ENCODE results near the gene SLC39A6. TPM values are rescaled to one million over a fixed set of nuclear protein-coding genes. Genes with fewer than 3 reads are reported as not detected.
A peak's percentile ranks its signal among the peaks of the same experiment; 100 is the strongest.

SLC39A6 gene
- total and polyA plus RNA-seq, 8 donors = 33.8 to 62.9 (median 52.2) TPM

DNA sequence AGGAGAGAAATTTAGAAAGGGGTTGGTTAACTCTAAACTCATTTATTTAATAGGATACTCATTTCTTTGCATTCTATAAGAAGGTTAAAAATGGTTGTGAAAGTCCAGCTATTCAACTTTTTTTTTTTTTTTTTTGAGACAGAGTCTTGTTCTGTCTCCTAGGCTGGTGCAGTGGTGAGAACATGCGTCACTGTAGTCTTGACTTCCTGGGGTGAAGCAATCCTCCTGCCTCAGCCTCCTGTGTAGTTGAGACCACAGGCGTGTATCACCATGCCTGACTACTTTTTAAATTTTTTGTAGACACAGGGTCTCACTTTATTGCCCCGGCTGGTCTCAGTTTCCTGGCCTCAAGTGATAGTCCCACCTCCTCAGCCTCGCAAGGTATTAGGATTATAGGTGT is 12.4 kb upstream of the SLC39A6 start:
- TF ChIP-seq, protein P1, sequence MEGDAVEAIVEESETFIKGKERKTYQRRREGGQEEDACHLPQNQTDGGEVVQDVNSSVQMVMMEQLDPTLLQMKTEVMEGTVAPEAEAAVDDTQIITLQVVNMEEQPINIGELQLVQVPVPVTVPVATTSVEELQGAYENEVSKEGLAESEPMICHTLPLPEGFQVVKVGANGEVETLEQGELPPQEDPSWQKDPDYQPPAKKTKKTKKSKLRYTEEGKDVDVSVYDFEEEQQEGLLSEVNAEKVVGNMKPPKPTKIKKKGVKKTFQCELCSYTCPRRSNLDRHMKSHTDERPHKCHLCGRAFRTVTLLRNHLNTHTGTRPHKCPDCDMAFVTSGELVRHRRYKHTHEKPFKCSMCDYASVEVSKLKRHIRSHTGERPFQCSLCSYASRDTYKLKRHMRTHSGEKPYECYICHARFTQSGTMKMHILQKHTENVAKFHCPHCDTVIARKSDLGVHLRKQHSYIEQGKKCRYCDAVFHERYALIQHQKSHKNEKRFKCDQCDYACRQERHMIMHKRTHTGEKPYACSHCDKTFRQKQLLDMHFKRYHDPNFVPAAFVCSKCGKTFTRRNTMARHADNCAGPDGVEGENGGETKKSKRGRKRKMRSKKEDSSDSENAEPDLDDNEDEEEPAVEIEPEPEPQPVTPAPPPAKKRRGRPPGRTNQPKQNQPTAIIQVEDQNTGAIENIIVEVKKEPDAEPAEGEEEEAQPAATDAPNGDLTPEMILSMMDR (IDR thresholded peaks at IDR 0.05) = no peak
- DNase-seq (no peak), ATAC-seq (no peak)
- Histone ChIP-seq H3K27me3 (no peaks in the 10 kb centered on the region), H3K36me3 (peaks cover 0 to 96% of the 10 kb centered on the region in 2 donors), H3K4me1 (no peaks in the 10 kb centered on the region), H3K4me3 (no peak overlapping the region), H3K27ac (no peak overlapping the region), H3K9me3 (no peaks in the 10 kb centered on the region)
- intact Hi-C loops (cut with DNase I) = no loop called here

- Histone ChIP-seq H3K4me3 (no peak overlapping the region), H3K9me3 (no peaks in the 10 kb centered on the region), H3K27me3 (no peaks in the 10 kb centered on the region), H3K36me3 (peaks cover 0 to 76% of the 10 kb centered on the region in 2 donors), H3K4me1 (peaks cover 0 to 3% of the 10 kb centered on the region in 2 donors), H3K27ac (no peak overlapping the region)
- intact Hi-C loops (cut with DNase I) = no loop called here
- DNase-seq (no peak), ATAC-seq (no peak)
- TF ChIP-seq, protein P1 (IDR thresholded peaks at IDR 0.05) = no peak
Observed at GRCh38 chr18:36139245-36139644, 10.1 kb upstream of the SLC39A6 start.

- Histone ChIP-seq H3K27ac (no peak overlapping the region), H3K9me3 (no peaks in the 10 kb centered on the region), H3K4me3 (no peak overlapping the region), H3K36me3 (peaks cover 0 to 44% of the 10 kb centered on the region in 2 donors), H3K4me1 (peaks cover 9 to 31% of the 10 kb centered on the region in 2 donors), H3K27me3 (no peaks in the 10 kb centered on the region)
- ATAC-seq (no peak), DNase-seq (no peak)
- TF ChIP-seq, protein P1 (IDR thresholded peaks at IDR 0.05) = no peak
- intact Hi-C loops (cut with DNase I) = no loop called here
Observed at GRCh38 chr18:36135264-36135663, 6.1 kb upstream of the SLC39A6 start.

DNA sequence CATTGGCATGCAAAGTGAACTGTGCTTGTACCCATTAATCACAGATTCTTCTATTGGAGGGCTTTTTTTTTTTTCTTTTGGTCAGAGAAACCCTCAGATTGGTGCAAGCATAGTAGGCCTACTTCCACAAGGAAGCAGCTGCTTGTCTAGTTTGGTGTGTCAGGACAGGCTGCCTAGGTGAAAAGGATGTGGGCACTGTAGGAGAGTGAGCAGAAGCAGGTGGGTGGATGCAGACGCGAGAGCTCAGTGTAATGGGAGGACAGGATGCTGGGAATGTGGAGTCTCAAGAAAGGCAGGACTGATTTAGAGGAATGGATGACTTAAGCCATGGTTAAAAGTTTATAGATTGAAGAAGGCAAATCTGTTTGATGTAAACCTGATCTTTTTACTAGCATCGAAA is 3.6 kb upstream of the SLC39A6 start:
- Histone ChIP-seq H3K4me1 (peaks cover 12 to 39% of the 10 kb centered on the region in 2 donors), H3K27me3 (no peaks in the 10 kb centered on the region), H3K4me3 (no peak overlapping the region), H3K36me3 (peaks cover 0 to 19% of the 10 kb centered on the region in 2 donors), H3K9me3 (no peaks in the 10 kb centered on the region), H3K27ac (no peak overlapping the region)
- TF ChIP-seq, protein P1 (IDR thresholded peaks at IDR 0.05) = no peak
- ATAC-seq (no peak), DNase-seq (no peak)
- intact Hi-C loops (cut with DNase I) = no loop called here

DNA sequence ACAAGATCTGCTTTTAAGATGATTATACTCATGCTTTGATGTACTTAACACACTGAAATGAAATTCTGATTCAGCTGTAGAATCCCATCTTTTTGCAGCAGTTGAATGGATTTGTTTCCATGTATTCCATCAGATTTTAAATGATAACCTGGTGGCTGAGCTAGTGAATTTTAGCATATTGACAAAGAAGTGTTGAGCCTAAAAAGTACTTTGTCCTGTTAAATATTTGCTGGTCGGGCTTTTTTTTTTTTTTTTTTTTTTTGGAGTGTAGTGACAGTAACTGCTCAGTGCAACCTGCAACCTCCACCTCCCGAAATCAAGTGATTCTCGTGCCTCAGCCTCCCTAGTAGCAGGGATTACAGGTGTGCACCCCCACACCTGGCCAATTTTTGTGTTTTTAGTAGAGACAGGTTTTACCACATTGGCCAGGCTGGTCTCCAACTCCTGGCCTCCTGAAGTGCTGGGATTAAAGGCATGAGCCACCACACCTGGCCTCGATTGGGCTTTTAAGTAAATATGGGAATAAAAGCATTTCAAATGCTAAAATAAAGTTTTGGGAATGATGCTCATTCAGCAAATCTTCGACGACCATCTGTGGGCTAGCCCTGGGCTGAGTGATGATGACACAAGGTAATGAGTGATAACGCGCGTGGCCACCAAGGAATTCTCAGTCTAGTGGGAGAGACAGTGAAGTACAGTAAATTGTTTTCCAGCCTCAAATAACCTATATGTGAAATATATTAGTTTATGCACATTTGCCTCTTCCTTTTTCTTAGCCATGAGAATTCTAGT is 2.7 kb upstream of the SLC39A6 start:
- ATAC-seq (no peak), DNase-seq (no peak)
- Histone ChIP-seq H3K36me3 (peaks cover 0 to 11% of the 10 kb centered on the region in 2 donors), H3K4me3 (peak overlapping the region in 1 of 2 donors; percentile 69), H3K27me3 (no peaks in the 10 kb centered on the region), H3K27ac (no peak overlapping the region), H3K9me3 (no peaks in the 10 kb centered on the region), H3K4me1 (peaks cover 12 to 39% of the 10 kb centered on the region in 2 donors)
- TF ChIP-seq, protein P1 (IDR thresholded peaks at IDR 0.05) = no peak
- intact Hi-C loops (cut with DNase I) = no loop called here
